Activated naive CD4-positive, alpha-beta T cell treated with anti-CD3 and anti-CD28 coated beads, Interleukin-2, amount 50 U/mL, for 72 hours (primary cell): ENCODE measurements around the gene MAPK8. TPM values are rescaled to one million over a fixed set of nuclear protein-coding genes. Genes with fewer than 3 reads are reported as not detected.
A peak's percentile ranks its signal among the peaks of the same experiment; 100 is the strongest.

ENCODE experiments used
- ATAC-seq, 2 donors: fragments of 150-1000 bp; cut with Tn5 transposase; 2 replicates each; pipeline ENCODE4 v1.10.0; 2021; ENCODE audit warnings: mild to moderate bottlenecking in 2 of 2, moderate library complexity in 2 of 2
- DNase-seq, 2 donors: peaks; one replicate each; pipeline ENCODE4 v3.0.0; 2021 to 2022; ENCODE audit warnings: low spot score in 2 of 2
- H3K27ac Mint-ChIP-seq, 2 donors: one replicate each; pipeline ENCODE4 v1.8.0; 2022; ENCODE audit warnings: mild to moderate bottlenecking in 2 of 2, mixed read lengths in 2 of 2
- H3K36me3 Mint-ChIP-seq, 2 donors: one replicate each; pipeline ENCODE4 v1.8.0; 2022; ENCODE audit warnings: mixed read lengths in 2 of 2
- H3K9me3 Mint-ChIP-seq, 2 donors: one replicate each; pipeline ENCODE4 v1.8.0; 2022; ENCODE audit warnings: mixed read lengths in 2 of 2
- total RNA-seq, 2 donors: library from RNA; stranded (reverse); gene quantifications; one replicate each; pipeline ENCODE4 v1.2.3, GENCODE V29; 2022

The MAPK8 gene
- total RNA-seq, 2 donors from 2014 or later: 26.5 to 41.3 TPM

GRCh38 chr10:48464121-48464870 lies 157.8 kb downstream of the MAPK8 start:
- ATAC-seq: no peak
- Mint-ChIP-seq H3K36me3 (no peaks in the 10 kb centered on the region), H3K27ac (no peak overlapping the region), H3K9me3 (no peaks in the 10 kb centered on the region)
- peak in 1 of 2 donors; percentile 44 for DNase-seq

- no peak for ATAC-seq
- peak in 1 of 2 donors; percentile 51 for DNase-seq
- Mint-ChIP-seq H3K27ac (no peak overlapping the region), H3K36me3 (no peaks in the 10 kb centered on the region), H3K9me3 (no peaks in the 10 kb centered on the region)
These were observed 158.6 kb downstream of the MAPK8 start for GRCh38 chr10:48464871-48465736.

- H3K9me3 Mint-ChIP-seq: no peaks in the 10 kb centered on the region
- peak in 1 of 2 donors; percentile 26 for DNase-seq
- ATAC-seq: no peak
These were observed 159.5 kb downstream of the MAPK8 start for GRCh38 chr10:48465860-48466521.

GRCh38 chr10:48466611-48467240 lies 160.2 kb downstream of the MAPK8 start:
- H3K9me3 Mint-ChIP-seq: no peaks in the 10 kb centered on the region
- DNase-seq: peak in 1 of 2 donors; percentile 33
- H3K36me3 Mint-ChIP-seq: no peaks in the 10 kb centered on the region
- no peak overlapping the region for H3K27ac Mint-ChIP-seq
- ATAC-seq: no peak

More at GRCh38 chr10:48465860-48466521, 159.5 kb downstream of the MAPK8 start:
- Mint-ChIP-seq H3K27ac (no peak overlapping the region), H3K36me3 (no peaks in the 10 kb centered on the region)

GRCh38 chr10:48467669-48468068 lies 161.2 kb downstream of the MAPK8 start:
- Mint-ChIP-seq H3K27ac (no peak overlapping the region), H3K9me3 (no peaks in the 10 kb centered on the region), H3K36me3 (no peaks in the 10 kb centered on the region)
- ATAC-seq (no peak), DNase-seq (no peak)

GRCh38 chr10:48468130-48468790 lies 161.8 kb downstream of the MAPK8 start:
- H3K27ac Mint-ChIP-seq: no peak overlapping the region
- DNase-seq (peak in 1 of 2 donors; percentile 16), ATAC-seq (no peak)
- H3K9me3 Mint-ChIP-seq: no peaks in the 10 kb centered on the region
- no peaks in the 10 kb centered on the region for H3K36me3 Mint-ChIP-seq

GRCh38 chr10:48468866-48469511 lies 162.5 kb downstream of the MAPK8 start:
- no peaks in the 10 kb centered on the region for H3K9me3 Mint-ChIP-seq
- DNase-seq (peak in 1 of 2 donors; percentile 39), ATAC-seq (no peak)
- no peak overlapping the region for H3K27ac Mint-ChIP-seq
- no peaks in the 10 kb centered on the region for H3K36me3 Mint-ChIP-seq

GRCh38 chr10:48469516-48470020 lies 163.1 kb downstream of the MAPK8 start:
- DNase-seq (no peak), ATAC-seq (no peak)
- no peaks in the 10 kb centered on the region for H3K9me3 Mint-ChIP-seq
- H3K27ac Mint-ChIP-seq: no peak overlapping the region
- H3K36me3 Mint-ChIP-seq: no peaks in the 10 kb centered on the region

GRCh38 chr10:48470115-48470892 lies 163.8 kb downstream of the MAPK8 start:
- peak in 1 of 2 donors; percentile 33 for DNase-seq
- no peak for ATAC-seq
- no peaks in the 10 kb centered on the region for H3K36me3 Mint-ChIP-seq
- H3K9me3 Mint-ChIP-seq: no peaks in the 10 kb centered on the region
- H3K27ac Mint-ChIP-seq: no peak overlapping the region

- H3K9me3 Mint-ChIP-seq: no peaks in the 10 kb centered on the region
- peak in 1 of 2 donors; percentile 26 for DNase-seq
- H3K36me3 Mint-ChIP-seq: no peaks in the 10 kb centered on the region
- H3K27ac Mint-ChIP-seq: peak overlapping the region in 1 of 2 donors; percentile 47
- ATAC-seq: no peak
These were observed 164.7 kb downstream of the MAPK8 start for GRCh38 chr10:48470893-48471805.

GRCh38 chr10:48472501-48473069 lies 166.1 kb downstream of the MAPK8 start:
- no peaks in the 10 kb centered on the region for H3K36me3 Mint-ChIP-seq
- ATAC-seq (no peak), DNase-seq (peak in 1 of 2 donors; percentile 3)
- no peaks in the 10 kb centered on the region for H3K9me3 Mint-ChIP-seq
- no peak overlapping the region for H3K27ac Mint-ChIP-seq

- ATAC-seq (no peak), DNase-seq (peak in 1 of 2 donors; percentile 28)
- Mint-ChIP-seq H3K9me3 (no peaks in the 10 kb centered on the region), H3K36me3 (no peaks in the 10 kb centered on the region), H3K27ac (no peak overlapping the region)
These were observed 167.2 kb downstream of the MAPK8 start for GRCh38 chr10:48473704-48474103.

GRCh38 chr10:48474765-48475365 lies 168.4 kb downstream of the MAPK8 start:
- Mint-ChIP-seq H3K9me3 (no peaks in the 10 kb centered on the region), H3K27ac (no peak overlapping the region), H3K36me3 (no peaks in the 10 kb centered on the region)
- DNase-seq: peak in 1 of 2 donors; percentile 7
- ATAC-seq: no peak
